Psoas muscle (tissue), 8 donors: ENCODE measurements around the gene NFU1. TPM values are rescaled to one million over a fixed set of nuclear protein-coding genes. Genes with fewer than 3 reads are reported as not detected.

Source experiments
- ATAC-seq, 4 donors: fragments of 200-7000 bp; cut with Tn5 transposase; one replicate each; pipeline ENCODE4 v1.9.1; 2020; ENCODE audit warnings: moderate library complexity in 3 of 4, mild to moderate bottlenecking in 2 of 4
- DNase-seq, 2 donors: peaks; one replicate each; pipeline ENCODE4 v3.0.0-alpha.2; 2020
- H3K27ac ChIP-seq: fragments of 200-600 bp; one replicate; pipeline ENCODE4 v1.8.0; 2022
- H3K27me3 ChIP-seq, 3 donors: fragments of 200-600 bp in 1 of 3; one replicate each; pipeline versions ENCODE4 v1.6.1 to v1.8.0; 2013 to 2022; ENCODE audit warnings: low read length in 2 of 3, mild to moderate bottlenecking in 2 of 3, moderate library complexity in 1 of 3; ENCODE audit not compliant: insufficient read depth in 3 of 3
- H3K36me3 ChIP-seq, 2 donors: fragments of 200-600 bp in 1 of 2; one replicate each; pipeline versions ENCODE4 v1.6.1 to v1.8.0; 2013 to 2022; ENCODE audit warnings: low read depth in 1 of 2, mild to moderate bottlenecking in 1 of 2, moderate library complexity in 1 of 2; ENCODE audit not compliant: insufficient read depth in 1 of 2
- H3K4me1 ChIP-seq: fragments of 200-600 bp; one replicate; pipeline ENCODE4 v1.8.0; 2022
- H3K4me3 ChIP-seq: fragments of 200-600 bp; one replicate; pipeline ENCODE4 v1.8.0; 2022; ENCODE audit warnings: mild to moderate bottlenecking
- H3K9me3 ChIP-seq: fragments of 200-600 bp; one replicate; pipeline ENCODE4 v1.8.0; 2022
- WGBS, 3 donors: extraction: QIAGEN DNeasy Blood & Tissue Kit; methylation state at CpG; one replicate each; pipeline versions ENCODE4 v1.1.6 to v1.1.7; 2013; 5-methylcytosine and 5-hydroxymethylcytosine counted together
- intact Hi-C, 2 donors: fragments of 100-400 bp; cut with DNase I; formaldehyde crosslinking; loops; one replicate each; pipeline versions ENCODE4 v1.11.0 to v1.14.2; 2022
- polyA plus RNA-seq, 3 donors: library from polyadenylated mRNA; stranded (reverse); fragments of 200-250 nt; gene quantifications; one replicate each; pipeline ENCODE4 v1.2.3, GENCODE V29; 2013
- total RNA-seq, 4 donors: library from RNA; stranded (reverse); fragmentation: NEBNext Ultra II Directional in 2 of 4; extraction: Animal tissue kit (Norgen Biotek cat#: 25700) in 2 of 4; gene quantifications; one replicate each; pipeline versions ENCODE4 v1.2.1 to v1.2.4, GENCODE V29; 2021 to 2023
- TF ChIP-seq, protein P1 (sequence below): fragments of 200-600 bp; IDR thresholded peaks from one replicate; pipeline ENCODE4 v1.8.0; 2022; ENCODE audit warnings: antibody characterized with exemption
- donor health status: healthy with polysubstance abuse.
- donor health status: DM: no; HTN: no; CAD: no; lungs with moderate emphysema.
- donor health status: Bipolar disorder and iron deficiency.
- donor health status: healthy.
- donor health status: DM: yes; HTN: yes; CAD: no.
- donor health status: DM: no; HTN: no; CAD: no.
- donor health status: DM: no; HTN: no; CAD: no.
- donor health status: DM: yes; HTN: yes; CAD: no.

NFU1 gene
- total and polyA plus RNA-seq, 7 donors, result 36.5 to 112 (median 83.4) TPM

DNA sequence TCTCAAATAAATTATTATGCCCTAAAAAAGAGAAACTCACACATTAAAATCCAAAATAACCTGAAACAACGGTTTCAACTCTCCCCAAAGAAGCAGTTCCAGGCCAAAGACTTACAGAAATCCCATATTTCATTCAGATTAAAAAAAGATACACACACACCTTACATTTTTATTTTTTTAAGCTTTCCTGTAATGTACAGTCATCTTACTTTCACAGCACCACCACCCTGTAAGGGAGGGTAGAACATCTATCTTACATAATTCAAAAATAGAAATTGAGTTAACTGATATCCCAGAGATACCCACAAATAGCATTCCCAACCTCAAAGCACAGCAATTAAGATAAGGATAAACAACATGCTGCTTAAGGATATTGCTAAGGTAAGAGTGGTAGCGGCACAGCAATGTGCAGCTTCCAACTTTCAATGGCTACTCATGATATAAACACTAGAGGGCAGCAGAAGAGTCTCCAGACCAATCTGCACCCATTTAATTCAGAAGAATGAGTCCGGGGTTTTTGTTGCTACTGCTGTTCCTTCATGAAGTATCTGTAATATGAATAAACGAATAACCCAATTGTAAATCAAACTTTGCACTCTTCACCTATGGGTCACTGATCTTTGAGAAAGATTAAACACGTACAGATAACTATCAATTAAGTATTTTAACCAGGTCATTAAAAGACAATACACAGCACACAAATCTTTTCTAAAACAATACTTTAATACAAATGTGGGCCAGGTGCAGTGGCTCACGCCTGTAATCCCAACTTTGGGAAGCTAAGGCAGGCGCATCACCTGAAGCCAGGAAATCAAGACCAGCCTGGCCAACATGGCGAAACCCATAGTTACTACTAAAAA lies 61.5 kb downstream of the NFU1 start:
- TF ChIP-seq, protein P1, sequence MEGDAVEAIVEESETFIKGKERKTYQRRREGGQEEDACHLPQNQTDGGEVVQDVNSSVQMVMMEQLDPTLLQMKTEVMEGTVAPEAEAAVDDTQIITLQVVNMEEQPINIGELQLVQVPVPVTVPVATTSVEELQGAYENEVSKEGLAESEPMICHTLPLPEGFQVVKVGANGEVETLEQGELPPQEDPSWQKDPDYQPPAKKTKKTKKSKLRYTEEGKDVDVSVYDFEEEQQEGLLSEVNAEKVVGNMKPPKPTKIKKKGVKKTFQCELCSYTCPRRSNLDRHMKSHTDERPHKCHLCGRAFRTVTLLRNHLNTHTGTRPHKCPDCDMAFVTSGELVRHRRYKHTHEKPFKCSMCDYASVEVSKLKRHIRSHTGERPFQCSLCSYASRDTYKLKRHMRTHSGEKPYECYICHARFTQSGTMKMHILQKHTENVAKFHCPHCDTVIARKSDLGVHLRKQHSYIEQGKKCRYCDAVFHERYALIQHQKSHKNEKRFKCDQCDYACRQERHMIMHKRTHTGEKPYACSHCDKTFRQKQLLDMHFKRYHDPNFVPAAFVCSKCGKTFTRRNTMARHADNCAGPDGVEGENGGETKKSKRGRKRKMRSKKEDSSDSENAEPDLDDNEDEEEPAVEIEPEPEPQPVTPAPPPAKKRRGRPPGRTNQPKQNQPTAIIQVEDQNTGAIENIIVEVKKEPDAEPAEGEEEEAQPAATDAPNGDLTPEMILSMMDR, result peak; percentile 72
- DNase-seq (no peak), ATAC-seq (peak; percentile 54 to 92 (median 79))
- H3K36me3 ChIP-seq, result peaks cover 0 to 26% of the 10 kb centered on the region in 2 donors
- H3K4me1 ChIP-seq, result no peaks in the 10 kb centered on the region
- H3K27me3 ChIP-seq, result no peaks in the 10 kb centered on the region
- 71 to 82% (median 73%) methylated on average over 8 of the region's 8 CpGs for WGBS, 3 donors
- no peak overlapping the region for H3K4me3 ChIP-seq
- no peaks in the 10 kb centered on the region for H3K9me3 ChIP-seq
- intact Hi-C loops, result loop anchor here in 1 of 2 donors (10.0 kb wide), 1 partner anchor 339 kb away; no protein-coding TSS in a partner anchor
- H3K27ac ChIP-seq, result no peak overlapping the region

DNA sequence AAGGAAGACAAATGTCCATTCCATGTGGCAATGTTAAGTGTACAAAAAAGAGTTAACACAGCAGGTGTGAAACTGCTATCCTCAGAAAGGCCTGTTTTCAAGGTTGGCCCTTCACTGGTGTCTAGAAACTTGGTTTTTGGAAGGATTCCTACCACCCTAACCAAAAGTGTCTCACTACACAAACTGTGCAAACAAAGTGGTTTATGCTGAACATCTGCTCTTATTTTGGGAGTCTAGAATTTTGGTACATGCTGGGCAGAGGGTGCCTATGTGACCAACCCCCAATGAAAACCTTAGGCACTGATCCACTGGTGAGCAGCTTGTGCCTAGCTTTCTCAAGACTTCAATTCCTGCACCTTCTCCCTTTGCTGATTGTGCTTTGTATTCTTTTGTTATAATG lies 64.5 kb downstream of the NFU1 start:
- Histone ChIP-seq H3K36me3 (peaks cover 0 to 56% of the 10 kb centered on the region in 2 donors), H3K27me3 (no peaks in the 10 kb centered on the region), H3K9me3 (no peaks in the 10 kb centered on the region), H3K4me3 (no peak overlapping the region), H3K4me1 (no peaks in the 10 kb centered on the region), H3K27ac (no peak overlapping the region)
- DNase-seq, result no peak
- TF ChIP-seq, protein P1, result no peak
- intact Hi-C loops, result loop anchor here in 1 of 2 donors (10.0 kb wide), 1 partner anchor 342 kb away; no protein-coding TSS in a partner anchor
- no peak for ATAC-seq

DNA sequence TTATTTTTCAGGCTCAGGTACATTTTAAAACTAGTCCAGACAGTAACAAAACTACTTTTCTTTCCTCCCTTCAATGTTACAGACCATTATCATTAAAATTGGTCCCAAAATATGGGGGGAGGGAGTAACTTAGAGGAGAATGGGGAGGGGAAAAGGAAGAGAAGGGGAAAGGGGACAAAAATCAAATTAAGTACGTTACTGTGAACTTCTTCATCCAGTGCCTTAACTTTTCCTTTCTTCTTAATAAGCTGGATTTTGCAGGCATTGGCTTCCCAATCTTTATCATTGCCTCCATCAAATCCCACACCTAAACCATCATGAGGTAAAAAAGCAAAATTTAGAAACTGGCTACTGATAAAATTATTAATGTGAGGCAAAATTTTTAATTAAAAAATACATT lies 67.4 kb downstream of the NFU1 start:
- Histone ChIP-seq H3K4me1 (no peaks in the 10 kb centered on the region), H3K27ac (no peak overlapping the region), H3K9me3 (no peaks in the 10 kb centered on the region), H3K4me3 (no peak overlapping the region), H3K27me3 (no peaks in the 10 kb centered on the region), H3K36me3 (peaks cover 0 to 85% of the 10 kb centered on the region in 2 donors)
- no peak for DNase-seq
- TF ChIP-seq, protein P1, result no peak
- intact Hi-C loops, result loop anchor here in 1 of 2 donors (10.0 kb wide), 1 partner anchor 345 kb away; no protein-coding TSS in a partner anchor
- ATAC-seq, result no peak
- 85 to 96% (median 95%) methylated on average over 1 of the region's 1 CpG for WGBS, 3 donors

DNA sequence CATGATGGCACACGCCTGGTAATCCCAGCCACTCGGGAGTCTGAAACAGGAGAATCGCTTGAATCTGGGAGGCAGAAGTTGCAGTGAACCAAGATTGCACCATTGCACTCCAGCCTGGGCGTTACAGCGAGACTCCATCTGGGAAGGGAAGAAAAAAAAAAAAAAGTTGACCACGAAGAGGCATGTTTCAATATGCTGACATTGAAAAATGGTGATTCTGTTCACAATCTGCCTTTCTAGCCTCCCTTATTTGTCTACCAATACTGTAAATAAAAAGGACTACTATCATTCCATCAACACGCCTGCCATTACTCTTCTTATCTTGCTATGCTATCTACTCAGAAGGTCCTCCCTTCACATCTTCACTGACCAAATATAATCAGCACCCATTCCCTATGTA lies 68.6 kb downstream of the NFU1 start:
- Histone ChIP-seq H3K4me1 (no peaks in the 10 kb centered on the region), H3K27me3 (no peaks in the 10 kb centered on the region), H3K27ac (no peak overlapping the region), H3K9me3 (no peaks in the 10 kb centered on the region), H3K4me3 (no peak overlapping the region), H3K36me3 (peaks cover 0 to 93% of the 10 kb centered on the region in 2 donors)
- ATAC-seq, result no peak
- intact Hi-C loops, result no loop called here
- TF ChIP-seq, protein P1, result no peak
- no peak for DNase-seq
- 95 to 99% (median 96%) methylated on average over 7 of the region's 7 CpGs for WGBS, 3 donors
